Measurements from ENCODE around the gene AKAP5. TPM values are rescaled to one million over a fixed set of nuclear protein-coding genes. Genes with fewer than 3 reads are reported as not detected.

AKAP5 gene
- total and polyA plus RNA-seq, 2 of the 13 experiments (the other 11 are each of a cell fraction or from before 2014, with no cell fraction given): 0.18 to 1.5 TPM

GRCh38 chr14:64520699-64521098 is 55.4 kb downstream of the AKAP5 start:
- no peak for TF ChIP-seq ZNF484 (CRISPR knock-in tag; IDR thresholded peaks at IDR 0.05; ENCODE audit: borderline replicate concordance, low read depth)
- TF ChIP-seq YY1 (IDR thresholded peaks at IDR 0.05; ENCODE audit: insufficient read depth, insufficient replicate concordance, low read depth, low read length): no peak
- no peak for TF ChIP-seq ZNF468 (CRISPR knock-in tag; IDR thresholded peaks at IDR 0.05)
- TF ChIP-seq GATA4 (IDR thresholded peaks at IDR 0.05; ENCODE audit: borderline replicate concordance, low read depth): no peak
- no peak for TF ChIP-seq ONECUT2 (CRISPR knock-in tag; IDR thresholded peaks at IDR 0.05)
- DNase-seq (ENCODE audit: low spot score): no peak
- no peak overlapping the region for H3K4me2 ChIP-seq (ENCODE audit: low read depth, low read length)
- H2AFZ ChIP-seq (ENCODE audit: low read length): no peak overlapping the region
- WGBS (ENCODE audit: low lambda C conversion rate): 73% methylated on average over 4 of the region's 4 CpGs
- no peaks in the 10 kb centered on the region for H3K27me3 ChIP-seq (ENCODE audit: control insufficient read depth in 1 of 2, insufficient read depth in 2 of 2, low read length in 2 of 2)
- no peak overlapping the region for H3K27ac ChIP-seq (ENCODE audit: extremely low read length, insufficient read depth, low read length)
- no peaks in the 10 kb centered on the region for H3K9me3 ChIP-seq (ENCODE audit: low read length)
- intact Hi-C loops (cut with micrococcal nuclease; ENCODE audit: unreplicated experiment) (no loop called here), in situ Hi-C loops (cut with HindIII; ENCODE audit: extremely low pct_ligation_motif_present, low pct_unique_long_range_greater_than_20kb) (no loop called here)
- 0 out of 2 replicates have a peak, but pooled peaks cover 1% of the 10 kb centered on the region for H4K20me1 ChIP-seq (ENCODE audit: insufficient read depth, low read length)
- H3K4me1 ChIP-seq (ENCODE audit: insufficient read depth, low read length): no peaks in the 10 kb centered on the region
- peaks cover 7 to 21% of the 10 kb centered on the region in 2 experiments; a peak in 4 of 5 replicates for H3K36me3 ChIP-seq (replicated peaks in 1 of 2; ENCODE audit: control insufficient read depth in 1 of 2, insufficient read depth in 2 of 2, low read length in 2 of 2)
- ChIA-PET POLR2A (no interaction called here), CTCF (ENCODE audit: low intra/inter-chr PET ratio, low total read pairs) (no interaction called here)
- no peak for ATAC-seq
- no peak overlapping the region for H3K4me3 ChIP-seq (replicated peaks in 1 of 3; ENCODE audit: insufficient read depth in 1 of 3, low read depth in 2 of 3, low read length in 3 of 3)
- H3K79me2 ChIP-seq (ENCODE audit: insufficient read depth, low read length): peaks cover 26% of the 10 kb centered on the region
- no peak overlapping the region for H3K9ac ChIP-seq (ENCODE audit: insufficient read depth, low read depth, low read length)
- BruUV-seq (replicated peaks): no TSS peak
- no peak for FAIRE-seq

GRCh38 chr14:64522591-64523355 is 57.5 kb downstream of the AKAP5 start:
- Histone ChIP-seq H3K36me3 (replicated peaks in 1 of 2; ENCODE audit: control insufficient read depth in 1 of 2, insufficient read depth in 2 of 2, low read length in 2 of 2) (peaks cover 7 to 21% of the 10 kb centered on the region in 2 experiments; a peak in 3 of 5 replicates), H3K4me2 (ENCODE audit: low read depth, low read length) (no peak overlapping the region), H3K9me3 (ENCODE audit: low read length) (no peaks in the 10 kb centered on the region), H3K4me1 (ENCODE audit: insufficient read depth, low read length) (no peaks in the 10 kb centered on the region), H2AFZ (ENCODE audit: low read length) (no peak overlapping the region), H3K79me2 (ENCODE audit: insufficient read depth, low read length) (peaks cover 8% of the 10 kb centered on the region), H3K27ac (ENCODE audit: extremely low read length, insufficient read depth, low read length) (no peak overlapping the region), H4K20me1 (ENCODE audit: insufficient read depth, low read length) (no peaks in the 10 kb centered on the region), H3K27me3 (ENCODE audit: control insufficient read depth in 1 of 2, insufficient read depth in 2 of 2, low read length in 2 of 2) (no peaks in the 10 kb centered on the region), H3K4me3 (replicated peaks in 1 of 3; ENCODE audit: insufficient read depth in 1 of 3, low read depth in 2 of 3, low read length in 3 of 3) (no peak overlapping the region), H3K9ac (ENCODE audit: insufficient read depth, low read depth, low read length) (no peak overlapping the region)
- FAIRE-seq (no peak), DNase-seq (ENCODE audit: low spot score) (no peak), ATAC-seq (no peak)
- intact Hi-C loops (cut with micrococcal nuclease; ENCODE audit: unreplicated experiment): no loop called here
- POLR2A ChIA-PET: interaction anchor here (1.4 kb wide), 1 partner anchor 18 kb away, joined by 3 read pairs; the partner anchor contains the start of gene ZBTB1
- WGBS (ENCODE audit: low lambda C conversion rate): 95% methylated on average over 9 of the region's 9 CpGs
- in situ Hi-C loops (cut with HindIII; ENCODE audit: extremely low pct_ligation_motif_present, low pct_unique_long_range_greater_than_20kb): no loop called here
- CTCF ChIA-PET (ENCODE audit: low intra/inter-chr PET ratio, low total read pairs): no interaction called here
- TSS peak; percentile 32 for BruUV-seq (replicated peaks)
- TF ChIP-seq, protein P1, sequence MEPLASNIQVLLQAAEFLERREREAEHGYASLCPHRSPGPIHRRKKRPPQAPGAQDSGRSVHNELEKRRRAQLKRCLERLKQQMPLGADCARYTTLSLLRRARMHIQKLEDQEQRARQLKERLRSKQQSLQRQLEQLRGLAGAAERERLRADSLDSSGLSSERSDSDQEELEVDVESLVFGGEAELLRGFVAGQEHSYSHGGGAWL (CRISPR knock-in tag; IDR thresholded peaks at IDR 0.05): no peak
- no peak for TF ChIP-seq SAP130 (CRISPR knock-in tag; IDR thresholded peaks at IDR 0.05; ENCODE audit: low read depth)
- TF ChIP-seq YEATS2 (CRISPR knock-in tag; IDR thresholded peaks at IDR 0.05; ENCODE audit: borderline replicate concordance): no peak
- TF ChIP-seq U2AF2 (IDR thresholded peaks at IDR 0.05; ENCODE audit: low read depth, low read length): no peak
- TF ChIP-seq KAT8 (CRISPR knock-in tag; IDR thresholded peaks at IDR 0.05): no peak
- no peak for TF ChIP-seq RELA (CRISPR knock-in tag; IDR thresholded peaks at IDR 0.05)
- no peak for TF ChIP-seq ZNF724P (CRISPR knock-in tag; IDR thresholded peaks at IDR 0.05; ENCODE audit: borderline replicate concordance)
- TF ChIP-seq TBX2 (CRISPR knock-in tag; IDR thresholded peaks at IDR 0.05; ENCODE audit: borderline replicate concordance): no peak
- TF ChIP-seq, protein P2, sequence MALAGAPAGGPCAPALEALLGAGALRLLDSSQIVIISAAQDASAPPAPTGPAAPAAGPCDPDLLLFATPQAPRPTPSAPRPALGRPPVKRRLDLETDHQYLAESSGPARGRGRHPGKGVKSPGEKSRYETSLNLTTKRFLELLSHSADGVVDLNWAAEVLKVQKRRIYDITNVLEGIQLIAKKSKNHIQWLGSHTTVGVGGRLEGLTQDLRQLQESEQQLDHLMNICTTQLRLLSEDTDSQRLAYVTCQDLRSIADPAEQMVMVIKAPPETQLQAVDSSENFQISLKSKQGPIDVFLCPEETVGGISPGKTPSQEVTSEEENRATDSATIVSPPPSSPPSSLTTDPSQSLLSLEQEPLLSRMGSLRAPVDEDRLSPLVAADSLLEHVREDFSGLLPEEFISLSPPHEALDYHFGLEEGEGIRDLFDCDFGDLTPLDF (CRISPR knock-in tag; IDR thresholded peaks at IDR 0.05): no peak
- TF ChIP-seq ZBTB43 (CRISPR knock-in tag; conservative IDR thresholded peaks at IDR 0.05): no peak
- no peak for TF ChIP-seq IRF2 (CRISPR knock-in tag; IDR thresholded peaks at IDR 0.05)

Measured in HepG2 (cell line).